Psoas muscle (tissue), 8 donors: Measurements from ENCODE around the gene SPTLC1. TPM values are rescaled to one million over a fixed set of nuclear protein-coding genes. Genes with fewer than 3 reads are reported as not detected.

ENCODE experiments used
- ATAC-seq, 4 donors: fragments of 200-7000 bp; cut with Tn5 transposase; one replicate each; pipeline ENCODE4 v1.9.1; 2020; ENCODE audit warnings: moderate library complexity in 3 of 4, mild to moderate bottlenecking in 2 of 4
- DNase-seq, 2 donors: peaks; one replicate each; pipeline ENCODE4 v3.0.0-alpha.2; 2020
- H3K27ac ChIP-seq: fragments of 200-600 bp; one replicate; pipeline ENCODE4 v1.8.0; 2022
- H3K27me3 ChIP-seq, 3 donors: fragments of 200-600 bp in 1 of 3; one replicate each; pipeline versions ENCODE4 v1.6.1 to v1.8.0; 2013 to 2022; ENCODE audit warnings: low read length in 2 of 3, mild to moderate bottlenecking in 2 of 3, moderate library complexity in 1 of 3; ENCODE audit not compliant: insufficient read depth in 3 of 3
- H3K36me3 ChIP-seq, 2 donors: fragments of 200-600 bp in 1 of 2; one replicate each; pipeline versions ENCODE4 v1.6.1 to v1.8.0; 2013 to 2022; ENCODE audit warnings: low read depth in 1 of 2, mild to moderate bottlenecking in 1 of 2, moderate library complexity in 1 of 2; ENCODE audit not compliant: insufficient read depth in 1 of 2
- H3K4me1 ChIP-seq: fragments of 200-600 bp; one replicate; pipeline ENCODE4 v1.8.0; 2022
- H3K4me3 ChIP-seq: fragments of 200-600 bp; one replicate; pipeline ENCODE4 v1.8.0; 2022; ENCODE audit warnings: mild to moderate bottlenecking
- H3K9me3 ChIP-seq: fragments of 200-600 bp; one replicate; pipeline ENCODE4 v1.8.0; 2022
- WGBS, 3 donors: extraction: QIAGEN DNeasy Blood & Tissue Kit; methylation state at CpG; one replicate each; pipeline versions ENCODE4 v1.1.6 to v1.1.7; 2013; 5-methylcytosine and 5-hydroxymethylcytosine counted together
- intact Hi-C, 2 donors: fragments of 100-400 bp; cut with DNase I; formaldehyde crosslinking; loops; one replicate each; pipeline versions ENCODE4 v1.11.0 to v1.14.2; 2022
- polyA plus RNA-seq, 3 donors: library from polyadenylated mRNA; stranded (reverse); fragments of 200-250 nt; gene quantifications; one replicate each; pipeline ENCODE4 v1.2.3, GENCODE V29; 2013
- total RNA-seq, 4 donors: library from RNA; stranded (reverse); fragmentation: NEBNext Ultra II Directional in 2 of 4; extraction: Animal tissue kit (Norgen Biotek cat#: 25700) in 2 of 4; gene quantifications; one replicate each; pipeline versions ENCODE4 v1.2.1 to v1.2.4, GENCODE V29; 2021 to 2023
- TF ChIP-seq, protein P1 (sequence below): fragments of 200-600 bp; IDR thresholded peaks from one replicate; pipeline ENCODE4 v1.8.0; 2022; ENCODE audit warnings: antibody characterized with exemption
- donor health status: healthy with polysubstance abuse.
- donor health status: DM: no; HTN: no; CAD: no; lungs with moderate emphysema.
- donor health status: Bipolar disorder and iron deficiency.
- donor health status: healthy.
- donor health status: DM: yes; HTN: yes; CAD: no.
- donor health status: DM: no; HTN: no; CAD: no.
- donor health status: DM: no; HTN: no; CAD: no.
- donor health status: DM: yes; HTN: yes; CAD: no.

Gene SPTLC1
- total and polyA plus RNA-seq, 7 donors, result 12.2 to 29.8 (median 20.9) TPM

DNA sequence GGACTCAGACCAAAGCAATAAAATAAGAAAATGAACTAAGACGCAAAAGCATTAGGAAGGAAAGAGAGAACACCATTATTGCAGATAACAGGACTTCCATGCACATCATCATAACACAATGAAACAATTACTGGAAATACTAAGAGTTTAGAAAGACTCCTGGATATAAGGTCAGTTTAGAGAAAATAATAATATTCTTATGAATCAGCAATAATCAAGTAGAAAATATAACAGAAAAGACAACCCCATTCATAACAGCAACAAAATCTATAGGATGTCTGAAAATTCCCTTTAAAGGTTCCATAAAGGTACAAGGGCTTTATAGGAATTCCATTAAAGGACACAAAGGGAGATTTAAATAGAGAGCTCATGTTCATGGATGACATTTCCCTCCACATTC, 73.0 kb downstream of the SPTLC1 start:
- intact Hi-C loops, result no loop called here
- Histone ChIP-seq H3K27ac (no peak overlapping the region), H3K4me1 (no peaks in the 10 kb centered on the region), H3K36me3 (peaks cover 13 to 87% of the 10 kb centered on the region in 2 donors), H3K9me3 (peaks cover 18% of the 10 kb centered on the region), H3K27me3 (no peaks in the 10 kb centered on the region), H3K4me3 (no peak overlapping the region)
- 96 to 97% (median 97%) methylated on average over 1 of the region's 1 CpG for WGBS, 3 donors
- no peak for DNase-seq
- ATAC-seq, result no peak
- TF ChIP-seq, protein P1, sequence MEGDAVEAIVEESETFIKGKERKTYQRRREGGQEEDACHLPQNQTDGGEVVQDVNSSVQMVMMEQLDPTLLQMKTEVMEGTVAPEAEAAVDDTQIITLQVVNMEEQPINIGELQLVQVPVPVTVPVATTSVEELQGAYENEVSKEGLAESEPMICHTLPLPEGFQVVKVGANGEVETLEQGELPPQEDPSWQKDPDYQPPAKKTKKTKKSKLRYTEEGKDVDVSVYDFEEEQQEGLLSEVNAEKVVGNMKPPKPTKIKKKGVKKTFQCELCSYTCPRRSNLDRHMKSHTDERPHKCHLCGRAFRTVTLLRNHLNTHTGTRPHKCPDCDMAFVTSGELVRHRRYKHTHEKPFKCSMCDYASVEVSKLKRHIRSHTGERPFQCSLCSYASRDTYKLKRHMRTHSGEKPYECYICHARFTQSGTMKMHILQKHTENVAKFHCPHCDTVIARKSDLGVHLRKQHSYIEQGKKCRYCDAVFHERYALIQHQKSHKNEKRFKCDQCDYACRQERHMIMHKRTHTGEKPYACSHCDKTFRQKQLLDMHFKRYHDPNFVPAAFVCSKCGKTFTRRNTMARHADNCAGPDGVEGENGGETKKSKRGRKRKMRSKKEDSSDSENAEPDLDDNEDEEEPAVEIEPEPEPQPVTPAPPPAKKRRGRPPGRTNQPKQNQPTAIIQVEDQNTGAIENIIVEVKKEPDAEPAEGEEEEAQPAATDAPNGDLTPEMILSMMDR, result no peak

DNA sequence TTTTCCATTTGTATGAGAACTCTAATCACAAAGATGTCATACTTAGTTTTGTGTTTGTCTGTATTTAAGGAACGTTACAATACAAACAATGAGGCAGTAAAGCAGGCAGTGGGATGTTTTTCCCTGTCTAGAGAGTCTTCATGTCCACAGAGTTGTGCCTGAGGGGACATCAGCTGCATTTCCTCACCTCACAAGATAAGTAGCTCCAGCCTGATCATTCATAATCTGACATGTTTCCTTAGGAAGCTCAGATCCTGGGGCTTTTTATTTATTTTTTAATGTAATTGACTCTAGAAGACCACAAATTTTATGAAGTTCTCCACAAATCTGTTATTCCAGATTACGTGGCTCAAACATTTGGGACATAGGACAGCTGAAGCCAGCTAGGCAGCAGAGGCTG, 78.5 kb downstream of the SPTLC1 start:
- H3K36me3 ChIP-seq, result peaks cover 3 to 87% of the 10 kb centered on the region in 2 donors
- no peaks in the 10 kb centered on the region for H3K4me1 ChIP-seq
- H3K27me3 ChIP-seq, result no peaks in the 10 kb centered on the region
- no peak overlapping the region for H3K27ac ChIP-seq
- TF ChIP-seq, protein P1, result no peak
- intact Hi-C loops, result no loop called here
- no peak for DNase-seq
- peaks cover 7% of the 10 kb centered on the region for H3K9me3 ChIP-seq
- no peak for ATAC-seq
- H3K4me3 ChIP-seq, result no peak overlapping the region
- 90 to 94% (median 91%) methylated on average over 2 of the region's 2 CpGs for WGBS, 3 donors

DNA sequence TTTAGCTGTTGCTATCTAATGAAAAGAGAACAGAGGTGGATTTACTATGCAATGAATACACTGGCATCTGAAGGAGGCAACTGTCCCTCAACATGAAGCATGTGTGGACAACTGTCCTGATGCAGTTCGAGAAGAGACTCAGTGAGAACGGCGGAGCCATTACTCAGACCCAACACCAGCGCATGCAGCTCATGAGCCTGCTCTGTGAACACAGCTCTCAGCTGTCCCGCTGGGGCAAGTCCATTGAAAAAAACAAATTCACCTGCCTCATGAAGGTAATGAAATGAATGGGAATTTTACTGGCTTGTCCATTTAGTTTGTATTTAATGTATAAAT, 78.8 kb downstream of the SPTLC1 start:
- Histone ChIP-seq H3K4me3 (no peak overlapping the region), H3K9me3 (peaks cover 3% of the 10 kb centered on the region), H3K27me3 (no peaks in the 10 kb centered on the region), H3K27ac (no peak overlapping the region), H3K36me3 (peaks cover 2 to 86% of the 10 kb centered on the region in 2 donors), H3K4me1 (no peaks in the 10 kb centered on the region)
- 91 to 95% (median 92%) methylated on average over 5 of the region's 5 CpGs for WGBS, 3 donors
- intact Hi-C loops, result no loop called here
- ATAC-seq (no peak), DNase-seq (no peak)
- TF ChIP-seq, protein P1, result no peak

DNA sequence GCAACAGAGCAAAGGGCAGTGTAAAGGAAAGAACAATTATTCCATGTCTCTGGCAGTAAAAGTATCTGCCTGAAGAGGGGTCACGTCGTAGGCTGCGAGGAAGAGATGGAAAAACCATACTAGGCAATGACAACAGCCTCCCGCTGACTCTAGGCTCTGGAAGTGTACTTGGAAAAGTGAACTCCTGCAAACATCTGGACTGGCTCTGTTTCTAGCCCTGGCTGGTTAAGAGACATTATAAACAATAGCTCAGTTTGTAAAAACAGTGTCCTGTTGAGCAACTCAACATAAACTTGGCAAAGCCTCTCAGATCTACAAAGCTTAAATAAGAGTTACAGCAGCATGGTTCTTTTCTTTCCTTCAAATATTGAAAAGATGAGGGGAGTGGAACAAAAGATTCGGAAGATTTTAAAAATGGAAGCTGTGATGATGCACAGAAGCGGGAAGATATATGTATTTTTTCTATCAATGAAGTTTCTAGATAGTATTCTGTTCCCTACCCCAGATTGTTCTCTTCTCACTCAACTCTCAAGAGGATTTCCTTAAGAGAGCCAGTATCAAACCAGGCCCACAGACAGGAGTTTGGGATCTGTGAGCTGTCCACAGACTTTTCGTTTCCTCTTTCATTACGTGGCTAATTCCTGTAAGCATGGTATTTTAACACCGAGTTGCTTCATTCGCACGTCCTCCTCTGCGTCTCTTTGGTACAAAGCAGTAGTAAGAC, 79.4 kb downstream of the SPTLC1 start:
- Histone ChIP-seq H3K27me3 (no peaks in the 10 kb centered on the region), H3K36me3 (peaks cover 2 to 86% of the 10 kb centered on the region in 2 donors), H3K4me3 (no peak overlapping the region), H3K4me1 (no peaks in the 10 kb centered on the region), H3K27ac (no peak overlapping the region), H3K9me3 (no peaks in the 10 kb centered on the region)
- no peak for DNase-seq
- 84 to 86% (median 86%) methylated on average over 12 of the region's 12 CpGs for WGBS, 3 donors
- intact Hi-C loops, result no loop called here
- TF ChIP-seq, protein P1, result no peak
- peak in 3 of 4 donors; percentile 42 to 67 (median 56) for ATAC-seq

DNA sequence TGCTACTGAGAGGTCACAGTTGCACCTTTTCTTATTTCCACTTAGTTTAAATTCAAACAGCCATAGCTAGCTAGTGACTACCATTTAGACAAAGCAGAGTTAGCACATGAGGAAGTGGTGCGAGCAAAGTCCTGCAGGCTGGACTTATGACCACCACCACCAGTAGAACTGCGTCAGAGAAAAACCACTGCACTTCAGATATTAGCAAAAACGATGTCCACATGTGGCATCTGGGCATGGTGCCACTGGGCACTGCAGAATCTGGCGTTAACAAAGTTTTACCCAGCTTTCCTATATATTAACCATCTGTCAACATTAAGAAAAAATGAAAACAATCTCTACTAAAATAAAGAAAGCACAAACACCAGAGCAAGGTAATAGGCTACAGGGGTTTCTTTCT, 80.1 kb downstream of the SPTLC1 start:
- intact Hi-C loops, result no loop called here
- H3K9me3 ChIP-seq, result no peaks in the 10 kb centered on the region
- no peaks in the 10 kb centered on the region for H3K27me3 ChIP-seq
- no peak overlapping the region for H3K4me3 ChIP-seq
- no peaks in the 10 kb centered on the region for H3K4me1 ChIP-seq
- 70 to 76% (median 75%) methylated on average over 4 of the region's 4 CpGs for WGBS, 3 donors
- H3K36me3 ChIP-seq, result peaks cover 2 to 91% of the 10 kb centered on the region in 2 donors
- TF ChIP-seq, protein P1, result no peak
- DNase-seq (no peak), ATAC-seq (no peak)
- H3K27ac ChIP-seq, result no peak overlapping the region
